Smooth muscle cell (in vitro differentiated cells): ENCODE results near the gene ACTG1. TPM values are rescaled to one million over a fixed set of nuclear protein-coding genes. Genes with fewer than 3 reads are reported as not detected.

Experiments
- DNase-seq: peaks from one replicate; lab custom pipeline; 2025; ENCODE audit not compliant: unreplicated experiment; lab: John Stamatoyannopoulos, UW
- H2AFZ ChIP-seq: fragments of 200-600 bp; sonication (generic); 2 replicates; pipeline ENCODE4 v1.6.0; 2016; ENCODE audit warnings: antibody characterized with exemption, low read depth, mild to moderate bottlenecking
- H3F3A ChIP-seq: fragments of 200-600 bp; sonication (generic); 2 replicates; pipeline ENCODE4 v1.6.0; 2017; ENCODE audit warnings: antibody characterized with exemption, low read depth
- H3K27ac ChIP-seq: fragments of 200-600 bp; sonication (generic); 2 replicates; pipeline ENCODE4 v1.5.1; 2016; ENCODE audit warnings: low read depth, mild to moderate bottlenecking
- H3K27me3 ChIP-seq: fragments of 200-600 bp; sonication (generic); 2 replicates; pipeline ENCODE4 v1.6.1; 2016; ENCODE audit warnings: low read depth, mild to moderate bottlenecking
- H3K36me3 ChIP-seq: fragments of 200-600 bp; sonication (generic); 2 replicates; pipeline ENCODE4 v1.5.1; 2016; ENCODE audit warnings: low read depth
- H3K4me1 ChIP-seq: fragments of 200-600 bp; sonication (generic); 2 replicates; pipeline ENCODE4 v1.5.1; 2016; ENCODE audit warnings: low read depth
- H3K4me2 ChIP-seq: fragments of 200-600 bp; sonication (generic); 2 replicates; pipeline ENCODE4 v1.6.0; 2016; ENCODE audit warnings: mild to moderate bottlenecking
- H3K4me3 ChIP-seq: fragments of 200-600 bp; sonication (generic); 2 replicates; pipeline ENCODE4 v1.5.1; 2016; ENCODE audit warnings: mild to moderate bottlenecking
- H3K79me2 ChIP-seq: fragments of 200-600 bp; sonication (generic); 2 replicates; pipeline ENCODE4 v1.6.0; 2016; ENCODE audit warnings: low read depth, mild to moderate bottlenecking
- H3K9ac ChIP-seq: fragments of 200-600 bp; sonication (generic); 2 replicates; pipeline ENCODE4 v1.6.0; 2016; ENCODE audit warnings: low read depth
- H3K9me3 ChIP-seq: fragments of 200-600 bp; sonication (generic); replicated peaks from 2 replicates; pipeline ENCODE4 v1.5.1; 2016; ENCODE audit warnings: low read depth
- H4K20me1 ChIP-seq: fragments of 200-600 bp; sonication (generic); 2 replicates; pipeline ENCODE4 v1.6.0; 2016; ENCODE audit warnings: low read depth
- WGBS: methylation state at CpG from one replicate; pipeline ENCODE4 v1.1.7; 2016; ENCODE audit warnings: low lambda C conversion rate; 5-methylcytosine and 5-hydroxymethylcytosine counted together
- polyA plus RNA-seq: library from polyadenylated mRNA; unstranded; fragments of >200 nt; fragmentation: Nextera tagmentation; extraction: Ambion mirVana; gene quantifications from 2 replicates; pipeline ENCODE4 v1.2.1, GENCODE V29; 2016
- total RNA-seq: library from RNA; depleted of rRNA; stranded (reverse); fragments of >200 nt; gene quantifications from 2 replicates; pipeline ENCODE4 v1.2.3, GENCODE V29; 2014
- TF ChIP-seq, protein P1 (sequence below): fragments of 200-600 bp; sonication (generic); IDR thresholded peaks from 2 replicates; pipeline ENCODE4 v1.5.1; 2017; ENCODE audit warnings: borderline replicate concordance, mild to moderate bottlenecking, antibody characterized with exemption; ENCODE audit not compliant: insufficient read depth, poor library complexity, severe bottlenecking

The ACTG1 gene
- total and polyA plus RNA-seq, 2 experiments from 2014 or later = 5,332 to 6,793 TPM

DNA sequence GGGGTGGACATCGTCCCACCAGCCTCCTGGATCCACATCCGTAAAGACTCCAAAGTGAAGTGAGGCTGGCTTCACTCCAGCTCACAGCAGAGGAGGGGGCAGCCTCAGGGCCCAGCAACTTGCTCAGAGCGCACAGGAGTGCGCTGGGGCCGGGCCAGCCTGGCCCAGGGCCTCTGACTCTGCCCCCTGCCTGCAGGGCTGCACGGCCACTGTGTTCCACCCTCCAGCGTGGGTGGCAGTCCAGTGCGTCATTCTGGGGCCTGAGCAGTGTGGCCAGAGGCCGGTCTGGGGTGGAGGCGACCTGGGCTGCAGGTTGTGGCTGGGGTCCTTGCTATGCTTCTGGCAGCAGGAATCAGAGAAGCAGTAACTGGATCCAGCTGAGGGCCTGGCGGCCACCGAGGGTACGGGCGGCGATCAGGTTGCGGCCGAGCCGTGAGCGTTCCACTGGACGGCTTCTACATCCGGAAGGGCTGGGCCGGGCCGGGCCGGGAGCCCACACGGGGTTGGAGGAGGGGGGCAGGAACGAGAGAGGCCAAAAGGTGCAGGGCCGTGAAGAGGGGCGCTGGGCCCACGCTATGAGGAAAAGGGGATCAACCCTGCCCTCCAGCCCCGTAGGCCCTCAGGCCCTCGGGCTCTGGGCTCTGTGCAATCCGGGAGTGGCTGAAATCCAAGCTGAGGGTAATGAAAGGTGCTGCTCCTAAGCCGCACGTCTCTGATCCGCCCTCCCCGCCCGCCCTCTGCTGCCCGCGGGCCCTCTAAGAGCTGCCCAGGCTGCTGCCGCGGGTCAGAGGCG lies 15.2 kb upstream of the ACTG1 start, which contains the start of gene FSCN2:
FSCN2 (plus strand) TSS at position 787 of the 793 bp plus-strand sequence. CDS start 155 bp downstream, outside the sequence.
- Histone ChIP-seq H3K4me1 (no peaks in the 10 kb centered on the region), H3K36me3 (no peaks in the 10 kb centered on the region), H3K27me3 (no peaks in the 10 kb centered on the region), H4K20me1 (peaks cover 9% of the 10 kb centered on the region), H3K27ac (no peak within 1 kb of the TSS), H3K4me2 (no peak within 1 kb of the TSS), H3K79me2 (no peaks in the 10 kb centered on the region), H3K4me3 (no peak within 1 kb of the TSS), H3K9ac (no peak within 1 kb of the TSS), H2AFZ (no peak within 1 kb of the TSS), H3K9me3 (no peaks in the 10 kb centered on the region), H3F3A (no peaks in the 10 kb centered on the region)
- WGBS = 89% methylated on average over 21 of the region's 42 CpGs
- TF ChIP-seq, protein P1, sequence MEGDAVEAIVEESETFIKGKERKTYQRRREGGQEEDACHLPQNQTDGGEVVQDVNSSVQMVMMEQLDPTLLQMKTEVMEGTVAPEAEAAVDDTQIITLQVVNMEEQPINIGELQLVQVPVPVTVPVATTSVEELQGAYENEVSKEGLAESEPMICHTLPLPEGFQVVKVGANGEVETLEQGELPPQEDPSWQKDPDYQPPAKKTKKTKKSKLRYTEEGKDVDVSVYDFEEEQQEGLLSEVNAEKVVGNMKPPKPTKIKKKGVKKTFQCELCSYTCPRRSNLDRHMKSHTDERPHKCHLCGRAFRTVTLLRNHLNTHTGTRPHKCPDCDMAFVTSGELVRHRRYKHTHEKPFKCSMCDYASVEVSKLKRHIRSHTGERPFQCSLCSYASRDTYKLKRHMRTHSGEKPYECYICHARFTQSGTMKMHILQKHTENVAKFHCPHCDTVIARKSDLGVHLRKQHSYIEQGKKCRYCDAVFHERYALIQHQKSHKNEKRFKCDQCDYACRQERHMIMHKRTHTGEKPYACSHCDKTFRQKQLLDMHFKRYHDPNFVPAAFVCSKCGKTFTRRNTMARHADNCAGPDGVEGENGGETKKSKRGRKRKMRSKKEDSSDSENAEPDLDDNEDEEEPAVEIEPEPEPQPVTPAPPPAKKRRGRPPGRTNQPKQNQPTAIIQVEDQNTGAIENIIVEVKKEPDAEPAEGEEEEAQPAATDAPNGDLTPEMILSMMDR = no peak
- DNase-seq = no peak

DNA sequence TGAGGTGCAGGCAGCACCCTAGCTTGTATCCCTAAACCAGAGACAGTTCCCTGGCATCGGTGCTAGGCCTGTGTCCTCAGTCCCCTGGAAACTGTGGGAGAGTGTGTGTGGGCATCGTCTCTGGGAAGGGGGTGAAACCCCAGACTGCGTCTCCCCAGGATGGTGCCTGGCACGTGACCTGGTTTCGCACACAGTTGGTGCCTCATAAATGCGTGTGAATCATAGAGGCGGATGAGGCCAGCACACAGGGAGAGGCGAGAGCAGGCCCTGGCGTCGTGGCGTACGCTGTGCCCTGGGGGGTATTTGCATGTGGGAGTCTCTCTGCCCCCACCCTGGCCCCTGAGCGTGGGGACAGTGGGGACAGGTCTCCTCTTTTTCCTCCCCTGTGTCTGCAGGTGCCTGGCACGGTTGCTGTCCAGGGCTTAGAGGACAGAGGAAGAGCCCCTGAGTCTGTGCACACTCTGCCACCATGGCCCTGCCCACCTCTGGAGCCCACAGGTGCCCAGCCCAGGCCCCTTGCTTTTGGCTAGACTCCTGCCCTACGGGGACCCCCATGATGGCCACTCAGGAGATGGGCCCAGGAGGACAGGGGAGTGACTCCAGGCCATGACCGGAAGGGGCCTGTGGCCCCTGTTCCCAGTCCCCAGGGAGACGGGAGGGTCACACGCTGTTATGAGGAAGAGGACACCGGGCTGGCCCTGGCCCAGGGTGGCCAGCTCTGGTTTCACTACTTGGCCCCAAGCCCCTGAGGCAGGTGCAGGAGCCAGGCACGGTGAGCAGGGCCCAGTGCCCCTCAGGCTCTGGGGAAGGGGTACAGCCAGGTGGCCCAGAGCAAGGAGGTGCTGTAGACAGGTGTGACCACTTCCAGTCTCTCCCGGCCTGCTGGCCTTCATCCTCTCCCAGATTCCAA lies 14.3 kb upstream of the ACTG1 start:
- H2AFZ ChIP-seq = no peak overlapping the region
- DNase-seq = no peak
- WGBS = 94% methylated on average over 21 of the region's 21 CpGs
- TF ChIP-seq, protein P1 = no peak
- no peak overlapping the region for H3K27ac ChIP-seq
- no peak overlapping the region for H3K4me2 ChIP-seq
- H3K9me3 ChIP-seq = no peaks in the 10 kb centered on the region
- H3K9ac ChIP-seq = no peak overlapping the region
- H3K4me3 ChIP-seq = no peak overlapping the region
- peaks cover 13% of the 10 kb centered on the region for H4K20me1 ChIP-seq
- no peaks in the 10 kb centered on the region for H3K27me3 ChIP-seq
- no peaks in the 10 kb centered on the region for H3F3A ChIP-seq
- H3K79me2 ChIP-seq = no peaks in the 10 kb centered on the region
- no peaks in the 10 kb centered on the region for H3K4me1 ChIP-seq
- H3K36me3 ChIP-seq = no peaks in the 10 kb centered on the region

DNA sequence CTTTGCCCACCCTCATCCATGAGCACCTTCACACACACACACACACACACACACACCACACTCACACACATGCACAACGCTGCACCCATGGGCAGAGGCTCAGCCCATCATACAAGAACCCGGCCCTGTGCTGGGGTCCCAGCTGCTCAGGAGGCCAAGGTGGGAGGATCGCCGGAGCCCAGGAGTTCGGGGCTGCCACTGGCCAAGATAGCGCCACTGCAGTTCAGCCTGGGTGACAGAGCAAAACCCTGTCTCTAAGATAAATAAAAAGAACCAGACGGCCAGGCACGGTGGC lies 12.2 kb upstream of the ACTG1 start:
- Histone ChIP-seq H3K36me3 (no peaks in the 10 kb centered on the region), H3K9me3 (no peaks in the 10 kb centered on the region), H3K27ac (no peak overlapping the region), H3K4me1 (peaks cover under 1% of the 10 kb centered on the region), H3K4me2 (no peak overlapping the region), H3F3A (no peaks in the 10 kb centered on the region), H3K9ac (no peak overlapping the region), H3K79me2 (no peaks in the 10 kb centered on the region), H3K4me3 (no peak overlapping the region), H3K27me3 (no peaks in the 10 kb centered on the region), H2AFZ (no peak overlapping the region), H4K20me1 (peaks cover 22% of the 10 kb centered on the region)
- TF ChIP-seq, protein P1 = no peak
- no peak for DNase-seq
- WGBS = 93% methylated on average over 8 of the region's 8 CpGs
